H1 (cell line): ENCODE measurements around the gene KCNJ3. TPM values are rescaled to one million over a fixed set of nuclear protein-coding genes. Genes with fewer than 3 reads are reported as not detected.

Source experiments
- CTCF ChIA-PET: fragments of 300-600 bp; sonication (Branson Sonifier 250); formaldehyde crosslinking; loops from one replicate; lab custom pipeline; 2021; ENCODE audit not compliant: partially characterized antibody; lab: Charles Lee
- POLR2A ChIA-PET: fragments of 300-600 bp; sonication (Branson Sonifier 250); formaldehyde crosslinking; loops from one replicate; lab custom pipeline; 2021; ENCODE audit warnings: inconsistent platforms; ENCODE audit not compliant: partially characterized antibody; lab: Charles Lee
- DNase-seq, 2 experiments: peaks; one replicate each; pipeline versions ENCODE4 v3.0.0 to v3.0.0-alpha.2; 2010 to 2022; ENCODE audit warnings: low spot score in 2 of 2, low read depth in 1 of 2, mixed read lengths in 1 of 2
- FAIRE-seq: peaks from 2 replicates; lab custom pipeline; 2011; peaks lifted over from hg19 to GRCh38; lab: Jason Lieb, UNC
- H2AFZ ChIP-seq: 2 replicates; pipeline ENCODE4 v1.8.1; 2012; ENCODE audit warnings: low read length, inconsistent platforms
- H2AK5ac ChIP-seq: 2 replicates; pipeline ENCODE4 v1.6.1; 2013; ENCODE audit warnings: low read depth, low read length
- H2BK120ac ChIP-seq: replicated peaks from 2 replicates; pipeline ENCODE3; 2013; ENCODE audit warnings: low read depth, low read length, inconsistent platforms
- H2BK12ac ChIP-seq: 2 replicates; pipeline ENCODE4 v1.6.1; 2013; ENCODE audit warnings: low read depth, low read length
- H2BK15ac ChIP-seq: 2 replicates; pipeline ENCODE4 v1.6.1; 2013; ENCODE audit warnings: low read length
- H2BK20ac ChIP-seq: 2 replicates; pipeline ENCODE4 v1.6.1; 2013; ENCODE audit warnings: low read length
- H2BK5ac ChIP-seq: 2 replicates; pipeline ENCODE4 v1.6.1; 2013; ENCODE audit warnings: low read depth, low read length
- H3K14ac ChIP-seq: 2 replicates; pipeline ENCODE4 v1.6.1; 2013; ENCODE audit warnings: inconsistent platforms; ENCODE audit not compliant: insufficient read length
- H3K18ac ChIP-seq: 2 replicates; pipeline ENCODE4 v1.6.1; 2013; ENCODE audit warnings: low read length; ENCODE audit errors: extremely low read depth
- H3K23ac ChIP-seq: 2 replicates; pipeline ENCODE4 v1.6.1; 2013; ENCODE audit warnings: inconsistent platforms; ENCODE audit not compliant: insufficient read length
- H3K23me2 ChIP-seq: 2 replicates; pipeline ENCODE4 v1.6.1; 2013; ENCODE audit warnings: low read depth, low read length
- H3K27ac ChIP-seq: 2 replicates; pipeline ENCODE4 v1.6.1; 2011; ENCODE audit warnings: low read depth, low read length, inconsistent platforms
- H3K27me3 ChIP-seq, 4 experiments: replicated peaks in 1 of 4; 1 replicate in 1 of 4; 2 replicates in 3 of 4; pipeline versions ENCODE4 v1.6.1 to v1.8.1; 2011 to 2013; ENCODE audit warnings: low read length in 3 of 4, mild to moderate bottlenecking in 3 of 4, inconsistent platforms in 2 of 4, mixed read lengths in 2 of 4, moderate library complexity in 1 of 4; ENCODE audit not compliant: control insufficient read depth in 3 of 4, insufficient read depth in 3 of 4; ENCODE audit errors: extremely low read depth in 1 of 4
- H3K36me3 ChIP-seq, 4 experiments: 2 replicates each; pipeline versions ENCODE4 v1.6.1 to v1.8.1; 2011 to 2013; ENCODE audit warnings: mild to moderate bottlenecking in 4 of 4, low read length in 3 of 4, moderate library complexity in 2 of 4, control low read depth in 1 of 4, inconsistent platforms in 1 of 4; ENCODE audit not compliant: insufficient read depth in 4 of 4, control insufficient read depth in 2 of 4
- H3K4ac ChIP-seq: replicated peaks from 2 replicates; pipeline ENCODE3; 2013; ENCODE audit warnings: low read length, low read depth, mixed read lengths, inconsistent platforms; ENCODE audit not compliant: insufficient read length
- H3K4me1 ChIP-seq, 4 experiments: replicated peaks in 1 of 4; 1 replicate in 1 of 4; 2 replicates in 3 of 4; pipeline versions ENCODE4 v1.6.1 to v1.8.1; 2011 to 2013; ENCODE audit warnings: low read length in 3 of 4, inconsistent platforms in 2 of 4, mixed read lengths in 1 of 4; ENCODE audit not compliant: insufficient read depth in 4 of 4, control insufficient read depth in 3 of 4
- H3K4me2 ChIP-seq, 2 experiments: 2 replicates each; pipeline versions ENCODE4 v1.6.1 to v1.8.1; 2011 to 2013; ENCODE audit warnings: low read depth in 2 of 2, low read length in 2 of 2, control low read depth in 1 of 2, inconsistent platforms in 1 of 2, mild to moderate bottlenecking in 1 of 2; ENCODE audit not compliant: insufficient read depth in 1 of 2
- H3K4me3 ChIP-seq, 4 experiments: fragments of 200-600, 300-600 bp in 1 of 4; sonication (generic), shearing (Covaris generic), sonication (Bioruptor Twin) in 1 of 4; 2 replicates each; pipeline versions ENCODE4 v1.5.1 to v1.8.1; 2011 to 2016; ENCODE audit warnings: low read length in 4 of 4, low read depth in 3 of 4, control low read depth in 2 of 4, inconsistent platforms in 2 of 4, mild to moderate bottlenecking in 2 of 4, mixed read lengths in 1 of 4, moderate library complexity in 1 of 4; ENCODE audit not compliant: insufficient read depth in 2 of 4; ENCODE audit errors: extremely low read depth in 1 of 4
- H3K56ac ChIP-seq: replicated peaks from 2 replicates; pipeline ENCODE3; 2013; ENCODE audit warnings: low read depth, mild to moderate bottlenecking, mixed read lengths, low read length, inconsistent platforms; ENCODE audit not compliant: insufficient read length
- H3K79me1 ChIP-seq: 2 replicates; pipeline ENCODE4 v1.6.1; 2013; ENCODE audit warnings: low read depth, low read length, control low read depth
- H3K79me2 ChIP-seq, 2 experiments: 2 replicates each; pipeline versions ENCODE4 v1.6.1 to v1.8.1; 2012 to 2013; ENCODE audit warnings: low read length in 2 of 2, mild to moderate bottlenecking in 2 of 2, inconsistent platforms in 1 of 2; ENCODE audit not compliant: insufficient read depth in 2 of 2, control insufficient read depth in 1 of 2
- H3K9ac ChIP-seq, 4 experiments: replicated peaks in 1 of 4; 1 replicate in 1 of 4; 2 replicates in 3 of 4; pipeline versions ENCODE4 v1.6.1 to v1.8.1; 2011 to 2013; ENCODE audit warnings: low read depth in 3 of 4, low read length in 3 of 4, control low read depth in 2 of 4, mild to moderate bottlenecking in 2 of 4, moderate library complexity in 2 of 4, inconsistent platforms in 1 of 4; ENCODE audit errors: extremely low read depth in 1 of 4
- H3K9me3 ChIP-seq, 2 experiments: 2 replicates each; pipeline versions ENCODE4 v1.6.1 to v1.8.1; 2012 to 2013; ENCODE audit warnings: mild to moderate bottlenecking in 2 of 2, moderate library complexity in 2 of 2, control low read depth in 1 of 2, inconsistent platforms in 1 of 2, low read depth in 1 of 2, low read length in 1 of 2, mixed read lengths in 1 of 2; ENCODE audit not compliant: insufficient read depth in 2 of 2
- H4K20me1 ChIP-seq, 2 experiments: replicated peaks in 1 of 2; 2 replicates each; pipeline versions ENCODE3 to v1.8.1; 2011 to 2013; ENCODE audit warnings: inconsistent platforms in 2 of 2, low read length in 2 of 2, mild to moderate bottlenecking in 1 of 2; ENCODE audit not compliant: insufficient read depth in 2 of 2, control insufficient read depth in 1 of 2
- H4K5ac ChIP-seq: 2 replicates; pipeline ENCODE4 v1.6.1; 2013; ENCODE audit warnings: low read length, low read depth, mixed read lengths, inconsistent platforms; ENCODE audit not compliant: insufficient read length
- H4K8ac ChIP-seq: 2 replicates; pipeline ENCODE4 v1.8.0; 2013; ENCODE audit warnings: mild to moderate bottlenecking, moderate library complexity, low read length, inconsistent platforms; ENCODE audit not compliant: insufficient read depth; ENCODE audit errors: extremely low read depth
- H4K91ac ChIP-seq: replicated peaks from 2 replicates; pipeline ENCODE3; 2013; ENCODE audit warnings: low read length, mixed read lengths, inconsistent platforms; ENCODE audit not compliant: insufficient read length
- BRCA1 ChIP-seq: IDR thresholded peaks from 2 replicates; pipeline ENCODE4 v1.6.1; 2012; ENCODE audit warnings: low read depth, low read length, improper control_type of control experiment
- RAD21 ChIP-seq, 2 experiments: IDR thresholded peaks in 1 of 2; conservative IDR thresholded peaks in 1 of 2; 2 replicates each; pipeline ENCODE4 v1.6.1; 2011; ENCODE audit warnings: low read depth in 2 of 2, low read length in 2 of 2, improper control_type of control experiment in 1 of 2, inconsistent platforms in 1 of 2, mild to moderate bottlenecking in 1 of 2, moderate library complexity in 1 of 2
- WGBS, 2 experiments: shearing (Covaris generic) in 1 of 2; methylation state at CpG; one replicate each; pipeline versions ENCODE4 v1.1.6 to v1.1.7; 2013 to 2015; ENCODE audit warnings: low lambda C conversion rate in 2 of 2, mixed read lengths in 2 of 2, inconsistent platforms in 1 of 2, low coverage in 1 of 2, missing lambda C conversion rate in 1 of 2; ENCODE audit not compliant: insufficient replicate concordance in 2 of 2, insufficient coverage in 1 of 2, insufficient read length in 1 of 2; ENCODE audit errors: extremely low coverage in 1 of 2, missing lambda C conversion rate in 1 of 2; 5-methylcytosine and 5-hydroxymethylcytosine counted together
- polyA plus RNA-seq, 7 experiments: library from polyadenylated mRNA; depleted of rRNA in 3 of 7; stranded (reverse) in 5 of 7; unstranded in 2 of 7; fragments of >200 nt in 5 of 7; fragments of 200-250 nt in 2 of 7; gene quantifications; 1 replicate in 5 of 7; 2 replicates in 1 of 7; 4 replicates in 1 of 7; pipeline versions ENCODE4 v1.2.1 to v1.2.3, GENCODE V29; 2011 to 2013; ENCODE audit warnings: missing spikeins in 2 of 7, mixed read lengths in 2 of 7
- total RNA-seq: library from RNA; stranded (reverse); fragmentation: NEBNext Ultra II Directional; extraction: Animal tissue kit (Norgen Biotek cat#: 25700); gene quantifications from 2 replicates; pipeline ENCODE4 v1.2.1, GENCODE V29; 2021
- TF ChIP-seq, protein P1 (sequence below), 3 experiments: IDR thresholded peaks; 1 replicate in 2 of 3; 2 replicates in 1 of 3; pipeline versions ENCODE4 v1.5.1 to v1.6.1; 2011; ENCODE audit warnings: low read length in 3 of 3, mild to moderate bottlenecking in 3 of 3, inconsistent platforms in 2 of 3, low read depth in 1 of 3, moderate library complexity in 1 of 3; ENCODE audit not compliant: insufficient read depth in 1 of 3; ENCODE audit errors: control extremely low read depth in 1 of 3

The KCNJ3 gene
- total and polyA plus RNA-seq, 2 of the 8 experiments (the other 6 are each of a cell fraction or from before 2014, with no cell fraction given) = 0.11 to 0.50 TPM

DNA sequence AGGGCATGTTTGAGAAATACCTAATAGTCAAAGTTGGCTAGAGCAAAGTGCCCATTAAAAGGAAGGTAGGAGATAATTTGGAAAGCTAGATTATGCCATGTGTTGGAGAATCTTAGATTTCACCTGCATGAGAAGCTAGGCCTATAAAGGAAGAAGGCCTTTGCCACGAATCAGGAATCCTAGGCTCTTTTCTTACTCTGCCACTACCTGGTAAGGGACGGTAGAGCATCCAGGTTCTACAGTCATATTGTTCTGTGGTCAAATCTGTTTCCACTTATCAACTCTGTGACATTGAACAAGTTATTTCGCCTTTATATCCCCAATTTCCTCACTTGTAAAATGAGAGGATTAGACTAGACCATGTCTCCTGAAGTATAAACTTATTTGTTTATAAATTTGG, 3.6 kb upstream of the KCNJ3 start:
- peaks cover 9 to 24% (median 18%) of the 10 kb centered on the region in 4 experiments for H3K27me3 ChIP-seq
- H2AK5ac ChIP-seq = no peak overlapping the region
- peaks cover 14% of the 10 kb centered on the region for H3K23me2 ChIP-seq
- no peak overlapping the region for H3K18ac ChIP-seq
- no peak overlapping the region for H3K4me3 ChIP-seq
- H3K9ac ChIP-seq = no peak overlapping the region
- TF ChIP-seq, protein P1, sequence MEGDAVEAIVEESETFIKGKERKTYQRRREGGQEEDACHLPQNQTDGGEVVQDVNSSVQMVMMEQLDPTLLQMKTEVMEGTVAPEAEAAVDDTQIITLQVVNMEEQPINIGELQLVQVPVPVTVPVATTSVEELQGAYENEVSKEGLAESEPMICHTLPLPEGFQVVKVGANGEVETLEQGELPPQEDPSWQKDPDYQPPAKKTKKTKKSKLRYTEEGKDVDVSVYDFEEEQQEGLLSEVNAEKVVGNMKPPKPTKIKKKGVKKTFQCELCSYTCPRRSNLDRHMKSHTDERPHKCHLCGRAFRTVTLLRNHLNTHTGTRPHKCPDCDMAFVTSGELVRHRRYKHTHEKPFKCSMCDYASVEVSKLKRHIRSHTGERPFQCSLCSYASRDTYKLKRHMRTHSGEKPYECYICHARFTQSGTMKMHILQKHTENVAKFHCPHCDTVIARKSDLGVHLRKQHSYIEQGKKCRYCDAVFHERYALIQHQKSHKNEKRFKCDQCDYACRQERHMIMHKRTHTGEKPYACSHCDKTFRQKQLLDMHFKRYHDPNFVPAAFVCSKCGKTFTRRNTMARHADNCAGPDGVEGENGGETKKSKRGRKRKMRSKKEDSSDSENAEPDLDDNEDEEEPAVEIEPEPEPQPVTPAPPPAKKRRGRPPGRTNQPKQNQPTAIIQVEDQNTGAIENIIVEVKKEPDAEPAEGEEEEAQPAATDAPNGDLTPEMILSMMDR (IDR thresholded peaks at IDR 0.05; ENCODE audit: control extremely low read depth in 1 of 3, insufficient read depth in 1 of 3, low read depth in 1 of 3, low read length in 3 of 3) = peak in 2 of 3 experiments; percentile 17 to 36; a peak in 2 of 4 replicates
- TF ChIP-seq RAD21 (IDR thresholded peaks at IDR 0.05 in 1 of 2, conservative IDR thresholded peaks at IDR 0.05 in 1 of 2; ENCODE audit: low read depth in 2 of 2, low read length in 2 of 2) = peak; percentile 42 to 47; a peak in 3 of 4 replicates
- TF ChIP-seq BRCA1 = no peak
- ChIA-PET POLR2A (no interaction called here), CTCF (interaction anchor here (1.0 to 1.6 kb wide), 6 partner anchors 8 to 243 kb away, joined by 3 to 4 read pairs (median 3); no protein-coding TSS in a partner anchor)
- H3K4me1 ChIP-seq = peaks cover 0 to 5% (median 2%) of the 10 kb centered on the region in 4 experiments; a peak in 3 of 7 replicates
- H4K5ac ChIP-seq = no peak overlapping the region
- H3K9me3 ChIP-seq = no peaks in the 10 kb centered on the region
- no peak overlapping the region for H2AFZ ChIP-seq
- peaks cover 0 to 1% of the 10 kb centered on the region in 2 experiments for H4K20me1 ChIP-seq
- H2BK5ac ChIP-seq = no peak overlapping the region
- H3K56ac ChIP-seq = no peak overlapping the region
- H3K23ac ChIP-seq = no peak overlapping the region
- H3K4ac ChIP-seq = no peak overlapping the region
- H4K91ac ChIP-seq = no peak overlapping the region
- H3K27ac ChIP-seq = no peak overlapping the region
- H2BK15ac ChIP-seq = no peak overlapping the region
- DNase-seq (no peak), FAIRE-seq (peak; percentile 7)
- no peak overlapping the region for H2BK120ac ChIP-seq
- H3K79me1 ChIP-seq = no peaks in the 10 kb centered on the region
- H4K8ac ChIP-seq = no peak overlapping the region
- H3K4me2 ChIP-seq = no peak overlapping the region
- H3K36me3 ChIP-seq = no peaks in the 10 kb centered on the region; a peak in 1 of 8 replicates
- H2BK20ac ChIP-seq = no peak overlapping the region
- H3K14ac ChIP-seq = no peak overlapping the region
- H3K79me2 ChIP-seq = no peaks in the 10 kb centered on the region
- WGBS, 2 experiments = 85% methylated on average over 3 of the region's 3 CpGs; no CpG with 5 or more reads in 1 of the 2 experiments
- no peak overlapping the region for H2BK12ac ChIP-seq
